AG10803 (cell line): ENCODE measurements around the gene GALNT9.
"Not testable (repeated sequence)": the region's sequence is repeated elsewhere in the genome, so short reads cannot be mapped to it uniquely, and the experiment has no call there.

Experiments
- DNase-seq: peaks from one replicate; pipeline ENCODE4 v3.0.0; 2010; ENCODE audit warnings: low read depth
- H3K4me3 ChIP-seq: 2 replicates; pipeline ENCODE4 v1.5.1; 2011; ENCODE audit warnings: mild to moderate bottlenecking, low read length, control low read depth
- CTCF ChIP-seq: conservative IDR thresholded peaks from 2 replicates; pipeline ENCODE4 v1.5.1; 2011; ENCODE audit warnings: mild to moderate bottlenecking, low read length, control low read depth, inconsistent platforms

GALNT9 gene

GRCh38 chr12:132266802-132267201 is 62.6 kb downstream of the GALNT9 start:
- no peak for DNase-seq

GRCh38 chr12:132266370-132266769 is 63.0 kb downstream of the GALNT9 start:
- H3K4me3 ChIP-seq: no peak overlapping the region
- DNase-seq: no peak
- TF ChIP-seq CTCF: no peak

More at GRCh38 chr12:132266802-132267201, 62.6 kb downstream of the GALNT9 start:
- TF ChIP-seq CTCF: no peak
- no peak overlapping the region for H3K4me3 ChIP-seq

GRCh38 chr12:132265822-132266221 is 63.6 kb downstream of the GALNT9 start:
- not testable (repeated sequence) for DNase-seq, H3K4me3 ChIP-seq

- no peak overlapping the region for H3K4me3 ChIP-seq
- TF ChIP-seq CTCF: no peak
- DNase-seq: no peak
These were observed 64.2 kb downstream of the GALNT9 start for GRCh38 chr12:132265056-132265800.

- no peak for DNase-seq
- no peak for TF ChIP-seq CTCF
- no peak overlapping the region for H3K4me3 ChIP-seq
These were observed 65.0 kb downstream of the GALNT9 start for GRCh38 chr12:132264086-132265010.

GRCh38 chr12:132263451-132264049 is 65.8 kb downstream of the GALNT9 start:
- no peak overlapping the region for H3K4me3 ChIP-seq
- TF ChIP-seq CTCF: no peak
- DNase-seq: no peak

- no peak for DNase-seq
- no peak overlapping the region for H3K4me3 ChIP-seq
- no peak for TF ChIP-seq CTCF
These were observed 66.4 kb downstream of the GALNT9 start for GRCh38 chr12:132263061-132263360.
